ENCODE data around the gene DAD1. TPM values are rescaled to one million over a fixed set of nuclear protein-coding genes. Genes with fewer than 3 reads are reported as not detected.
"Not testable (repeated sequence)": the region's sequence is repeated elsewhere in the genome, so short reads cannot be mapped to it uniquely, and the experiment has no call there.

DAD1 gene
- total RNA-seq, result 164 TPM

DNA sequence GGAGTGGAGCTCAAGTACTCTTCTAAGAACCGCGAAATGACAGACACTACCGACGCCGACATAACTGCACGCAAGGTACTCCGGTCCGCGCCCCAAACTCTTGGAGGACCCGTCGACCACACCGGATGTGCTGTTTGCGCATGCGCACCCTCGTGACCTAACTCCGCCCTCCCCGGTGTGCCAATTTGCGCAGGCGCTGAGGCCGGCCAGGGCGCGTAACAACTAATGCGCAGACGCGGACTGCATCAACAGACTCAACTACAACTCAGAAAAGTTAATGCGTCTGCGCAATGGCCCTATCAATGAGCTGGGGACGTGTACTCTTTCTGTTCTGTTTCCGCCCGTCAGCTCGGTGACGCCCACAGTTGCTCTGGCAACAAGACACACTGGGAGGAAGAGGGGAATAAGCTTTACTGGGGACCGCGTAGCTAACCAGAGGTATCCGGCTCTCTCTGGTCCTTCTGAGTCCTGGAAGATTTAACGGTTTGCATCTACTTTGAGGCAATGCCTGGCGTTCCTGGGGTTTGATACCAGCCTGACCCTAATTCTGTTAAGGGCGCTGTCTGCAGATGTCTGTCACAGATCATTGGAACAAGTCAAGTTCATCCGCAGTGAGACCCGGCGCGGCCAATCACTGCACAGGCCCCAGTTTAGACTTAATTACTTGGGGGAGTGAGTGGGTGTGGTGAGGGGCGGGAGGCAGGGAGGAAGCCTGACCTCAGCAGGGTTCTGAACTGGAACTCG is at the start of gene DAD1:
Gene DAD1 (minus strand): TSS at position 129 of the 744 bp plus-strand sequence. CDS start 67 bp downstream, at position 62.
- DNase-seq, result peak; percentile 100

DNA sequence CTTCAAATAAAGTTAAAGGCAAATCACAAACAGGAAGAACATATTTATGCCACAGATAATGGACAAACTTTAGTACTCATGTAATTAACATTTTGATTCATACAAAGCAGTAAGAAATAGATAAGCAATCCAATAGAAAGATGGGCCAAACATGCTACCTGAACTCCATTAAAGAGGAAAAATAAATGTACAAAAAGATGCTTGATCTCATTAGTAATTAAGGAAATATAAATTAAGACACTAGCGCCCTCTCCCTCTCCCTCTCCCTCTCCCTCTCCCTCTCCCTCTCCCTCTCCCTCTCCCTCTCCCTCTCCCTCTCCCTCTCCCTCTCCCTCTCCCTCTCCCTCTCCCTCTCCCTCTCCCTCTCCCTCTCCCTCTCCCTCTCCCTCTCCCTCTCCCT is 47.0 kb upstream of the DAD1 start:
- not testable (repeated sequence) for DNase-seq

DNA sequence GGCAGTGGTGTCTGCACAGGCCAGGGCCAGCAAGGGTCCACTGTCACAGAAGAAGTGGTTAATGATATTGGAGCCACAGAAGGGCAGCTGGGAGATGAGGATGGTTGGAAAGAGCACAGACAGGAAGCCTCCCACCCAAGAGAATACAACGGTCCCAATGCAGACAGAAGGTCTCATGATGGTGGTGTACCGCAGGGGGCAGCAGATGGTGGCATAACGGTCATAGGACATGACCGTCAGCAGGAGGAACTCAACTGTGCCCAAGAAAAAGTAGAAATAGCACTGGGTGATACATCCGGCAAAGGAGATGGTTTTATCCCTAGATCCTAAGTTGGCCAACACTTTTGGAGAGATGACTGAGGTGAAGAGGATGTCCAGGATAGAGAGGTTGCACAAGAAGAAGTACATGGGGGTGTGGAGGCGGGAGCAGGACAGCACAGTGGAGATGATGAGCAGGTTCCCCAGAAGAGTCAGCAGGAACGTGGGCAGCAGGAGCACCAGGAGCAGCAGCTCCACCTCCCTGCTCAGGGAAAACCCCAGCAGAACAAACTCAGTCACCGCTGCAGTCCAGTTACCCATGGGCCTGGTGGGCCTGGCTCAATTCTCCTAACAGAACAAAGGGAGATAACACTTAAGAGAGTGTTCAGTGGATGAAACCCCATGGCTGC is 45.3 kb upstream of the DAD1 start:
- no peak for DNase-seq

DNA sequence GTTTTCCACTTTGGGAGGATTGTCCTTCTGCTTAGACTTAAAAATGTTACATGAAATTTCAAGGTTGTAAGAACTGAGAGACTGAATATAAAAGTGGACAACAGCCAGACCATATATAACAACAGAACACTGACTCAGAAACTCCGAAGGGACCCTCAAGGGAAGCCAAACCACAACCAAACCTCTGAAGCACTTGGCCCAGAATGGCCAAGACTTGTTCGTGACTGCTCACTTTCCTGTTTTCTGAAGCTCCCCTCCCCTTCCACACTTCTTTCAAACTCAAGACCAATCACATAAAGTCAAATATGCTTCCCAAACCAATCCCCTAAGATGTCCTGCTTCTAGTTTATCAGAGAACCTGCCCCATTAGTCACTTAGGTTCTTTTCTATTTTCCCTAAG is 41.5 kb upstream of the DAD1 start:
- no peak for DNase-seq

DNA sequence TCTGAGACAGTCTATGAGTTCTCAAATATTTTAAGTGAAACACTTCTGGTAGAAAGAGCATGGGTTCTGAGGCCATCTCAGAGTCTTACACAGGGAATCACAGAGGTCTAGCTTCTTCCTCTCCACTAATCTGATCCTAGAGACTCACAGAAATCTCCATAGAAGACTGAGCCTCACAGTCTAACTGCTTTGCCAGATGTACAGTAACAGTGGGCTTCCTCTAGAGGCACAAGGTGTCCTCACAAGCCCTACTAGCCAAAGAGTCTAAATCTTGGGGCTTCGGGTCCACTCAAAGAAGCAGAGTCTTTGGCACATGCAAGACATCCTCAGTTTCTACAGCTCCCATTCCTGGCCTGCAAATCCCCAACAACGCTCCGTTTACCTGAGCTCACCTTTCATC is 41.0 kb upstream of the DAD1 start:
- DNase-seq, result no peak

DNA sequence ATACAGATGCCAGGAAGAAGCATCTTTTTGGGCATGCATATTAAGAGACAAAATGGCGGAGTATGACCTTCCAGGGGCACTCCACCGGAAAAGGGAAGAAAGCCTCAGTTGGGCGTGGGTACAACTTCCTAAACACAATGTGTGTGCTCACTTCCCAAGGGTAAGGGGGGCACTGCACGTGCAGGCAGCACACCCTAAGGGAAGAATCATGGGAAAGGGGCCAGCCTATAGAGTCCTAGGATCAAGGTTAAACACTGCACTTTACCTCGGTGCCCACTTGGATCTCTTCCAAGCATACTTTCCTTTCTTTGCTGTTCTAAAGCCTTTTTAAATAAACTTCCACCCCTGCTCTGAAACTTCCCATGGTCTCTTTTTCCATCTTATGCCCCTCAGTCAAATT is 40.3 kb upstream of the DAD1 start:
- DNase-seq, result no peak

DNA sequence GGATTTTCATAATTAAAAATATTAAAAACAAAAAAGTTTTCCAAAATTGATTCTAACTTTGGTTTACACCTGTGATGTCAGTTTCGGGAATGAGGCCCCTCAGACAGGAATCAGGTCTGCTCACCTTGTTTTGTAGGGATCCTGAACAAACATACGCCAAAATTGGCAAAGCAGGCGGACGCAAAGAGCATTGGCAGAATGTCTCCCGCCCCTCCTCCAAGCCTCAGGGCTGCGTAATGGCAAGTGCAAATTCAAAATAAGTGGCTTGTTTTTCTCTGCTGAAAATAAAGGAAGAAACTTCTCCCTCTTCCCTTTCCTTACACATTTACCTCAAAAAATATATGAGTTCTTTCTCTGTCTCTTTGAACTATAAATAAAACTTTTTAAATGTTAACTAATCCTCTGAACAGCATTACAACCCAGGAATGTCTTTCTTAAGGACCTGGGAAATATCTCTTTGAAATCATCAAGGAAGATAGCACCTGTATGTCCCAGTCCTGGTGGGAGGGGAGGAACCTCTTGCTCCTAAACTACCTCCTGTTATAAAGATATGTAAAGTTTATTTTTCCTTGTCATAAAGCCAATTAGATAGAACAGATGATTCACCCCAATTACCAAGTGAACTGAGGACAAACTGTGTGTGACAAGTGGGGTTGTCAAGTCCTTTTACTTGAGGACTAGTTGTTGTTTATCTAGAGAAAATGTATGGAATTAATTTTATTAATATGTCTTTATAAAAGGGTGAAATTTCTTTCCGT is 38.7 kb upstream of the DAD1 start:
- no peak for DNase-seq

DNA sequence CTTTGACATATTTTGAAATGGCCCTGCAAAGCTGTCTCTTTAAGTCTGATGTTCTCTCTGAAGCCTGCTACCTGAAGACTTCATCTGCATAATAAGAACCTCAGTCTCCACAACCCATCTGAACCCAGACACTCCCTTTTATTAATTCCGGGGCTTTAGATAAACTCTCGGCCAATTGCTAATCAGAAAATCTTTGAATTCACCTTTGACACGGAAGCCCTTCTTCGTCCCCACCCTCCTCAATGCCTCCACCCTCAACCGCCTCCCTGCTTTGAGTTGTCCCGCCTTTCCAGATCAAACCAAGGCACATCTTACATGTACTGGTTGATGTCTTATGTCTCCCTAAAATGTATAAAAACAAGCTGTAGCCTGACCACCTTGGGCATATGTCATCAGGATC is 37.6 kb upstream of the DAD1 start:
- no peak for DNase-seq

DNA sequence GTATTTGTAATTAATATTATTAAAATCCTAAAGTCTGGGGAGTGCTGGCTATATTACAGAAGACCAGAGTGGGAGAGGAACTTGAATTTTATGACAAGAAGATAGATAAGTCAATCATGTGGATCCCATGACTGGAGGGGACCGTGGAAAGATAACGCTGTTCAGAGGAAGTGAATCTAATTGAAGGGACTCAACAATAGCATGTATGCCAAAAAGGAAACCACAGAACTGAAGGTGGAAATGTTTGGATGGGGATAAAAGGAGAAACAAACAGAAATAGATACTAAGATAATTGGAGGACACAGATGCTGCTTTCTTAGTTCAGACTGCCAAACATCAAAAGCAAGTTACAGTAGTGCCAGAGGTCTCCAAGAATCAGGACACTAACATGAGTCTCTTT is 34.0 kb upstream of the DAD1 start:
- DNase-seq, result no peak

DNA sequence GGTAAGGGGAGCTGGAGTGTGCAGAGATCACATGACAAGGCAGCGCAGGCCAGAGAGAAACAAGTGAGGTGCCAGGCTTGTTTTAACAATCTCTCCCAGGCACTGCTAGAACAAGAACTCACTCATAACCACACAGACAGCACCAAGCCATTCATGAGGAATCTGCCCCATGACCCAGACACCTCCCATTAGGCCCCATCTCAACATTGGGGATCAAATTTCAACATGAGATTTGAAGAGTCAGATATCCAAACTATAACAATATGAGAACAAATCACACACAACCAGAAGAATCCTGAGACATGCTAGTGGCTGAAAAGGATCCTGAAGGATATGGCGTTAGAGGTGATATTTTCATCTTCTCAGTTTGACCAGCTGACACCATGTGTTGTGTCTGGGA is 33.2 kb upstream of the DAD1 start:
- no peak for DNase-seq

DNA sequence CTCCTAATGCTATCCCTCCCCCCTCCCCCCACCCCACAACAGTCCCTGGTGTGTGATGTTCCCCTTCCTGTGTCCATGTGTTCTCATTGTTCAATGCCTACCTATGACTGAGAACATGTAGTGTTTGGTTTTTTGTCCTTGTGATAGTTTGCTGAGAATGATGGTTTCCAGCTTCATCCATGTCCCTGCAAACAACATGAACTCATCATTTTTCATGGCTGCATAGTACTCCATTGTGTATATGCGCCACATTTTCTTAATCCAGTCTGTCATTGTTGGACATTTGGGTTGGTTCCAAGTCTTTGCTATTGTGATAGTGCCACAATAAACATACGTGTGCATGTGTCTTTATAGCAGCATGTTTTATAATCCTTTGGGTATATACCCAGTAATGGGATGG is 26.7 kb upstream of the DAD1 start:
- not testable (repeated sequence) for DNase-seq

DNA sequence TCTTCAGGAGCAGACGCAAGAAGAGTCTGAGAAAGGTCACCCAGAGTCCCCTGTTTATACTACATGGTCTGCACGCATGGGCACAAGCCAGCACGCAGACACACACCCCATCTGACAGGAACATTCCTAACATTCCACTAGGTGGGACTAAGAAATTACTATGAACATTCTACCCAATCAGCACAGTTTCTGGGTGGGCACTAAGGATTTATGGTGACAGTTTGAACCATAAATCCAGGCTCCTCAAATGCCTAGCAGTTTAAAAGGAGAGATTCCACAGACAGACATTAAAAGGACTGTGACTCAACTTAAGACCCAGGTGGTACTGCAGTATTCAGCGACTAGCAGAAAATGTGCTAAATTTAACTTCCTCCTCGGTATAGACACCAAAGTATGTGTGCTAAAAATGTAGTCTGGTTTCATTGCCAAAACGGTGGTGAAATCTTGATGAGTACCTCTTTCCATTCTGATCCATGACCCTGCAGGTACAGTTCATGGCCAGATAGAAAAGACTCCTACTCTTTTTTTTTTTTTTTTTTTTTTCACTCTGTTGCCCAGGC is 25.3 kb upstream of the DAD1 start:
- peak; percentile 40 for DNase-seq

DNA sequence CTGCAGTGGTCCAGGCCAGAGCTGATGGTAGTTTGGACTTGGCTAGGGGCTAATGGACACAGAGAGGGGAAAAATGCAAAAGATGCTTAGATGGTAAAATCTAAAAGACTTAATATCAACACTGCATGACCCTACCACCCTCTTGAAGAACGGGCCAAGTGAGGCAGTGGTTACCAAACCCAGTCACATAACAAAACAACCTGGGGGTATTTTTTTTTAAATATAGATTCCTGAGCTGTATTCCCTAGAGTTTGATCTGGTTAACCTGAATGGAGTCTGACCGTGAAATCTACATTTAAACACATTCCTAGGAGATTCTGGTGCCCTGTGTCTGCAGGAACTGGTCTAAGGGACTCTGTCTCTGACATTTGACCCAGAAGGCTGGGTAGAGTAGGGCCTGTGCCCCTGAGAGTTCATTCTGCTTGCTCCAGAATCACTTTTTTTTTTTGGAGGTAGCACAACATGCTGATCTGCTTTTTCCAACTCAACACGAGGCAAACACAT is 24.8 kb upstream of the DAD1 start:
- DNase-seq, result no peak

DNA sequence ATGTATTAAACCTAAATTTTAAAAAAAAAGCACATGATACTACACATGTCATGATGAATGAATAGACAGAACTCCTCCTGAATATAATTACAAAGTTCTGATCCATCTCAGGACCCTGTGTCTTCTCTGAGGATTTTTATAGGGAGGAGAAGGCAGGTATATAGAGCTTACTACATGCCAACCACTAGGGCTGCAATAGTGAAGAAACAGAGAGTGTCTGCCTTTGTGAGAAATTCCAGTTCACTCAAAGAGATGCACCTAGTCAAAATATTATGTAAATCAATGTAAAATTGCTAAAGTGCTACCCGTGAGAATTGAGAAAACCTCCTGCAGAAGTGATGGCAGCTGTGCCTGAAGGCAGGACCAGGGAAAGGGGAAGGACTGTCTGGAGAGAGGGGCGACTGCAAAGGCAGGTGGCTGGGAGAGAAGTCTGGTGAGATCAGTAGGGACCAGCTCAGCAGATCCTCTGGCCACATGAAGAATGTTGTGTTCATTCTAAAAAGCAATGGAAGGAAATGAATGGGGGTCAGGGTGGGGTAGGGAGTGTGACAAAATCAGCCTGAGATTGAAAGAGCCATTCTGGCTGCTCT is 24.2 kb upstream of the DAD1 start:
- DNase-seq, result no peak

DNA sequence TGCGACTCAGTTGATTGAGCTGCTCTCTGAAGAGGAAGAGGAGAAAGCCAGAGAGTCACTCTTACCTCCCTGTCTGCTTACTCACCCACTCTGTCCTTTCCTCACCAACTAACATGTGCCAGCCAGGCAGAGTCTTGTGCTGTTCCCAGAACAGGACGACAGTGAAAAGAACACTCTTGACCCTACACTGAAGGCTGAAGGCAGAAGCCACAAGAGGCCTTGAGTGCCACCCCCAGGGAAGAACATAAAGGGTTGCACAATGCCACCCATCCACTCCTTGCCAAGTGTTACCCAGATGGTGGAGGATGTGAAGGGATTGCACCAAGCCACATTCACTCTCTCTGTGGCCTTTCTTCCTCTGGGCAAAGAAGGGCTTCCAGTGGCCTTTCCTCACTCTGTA is 21.9 kb upstream of the DAD1 start:
- DNase-seq, result no peak

DNA sequence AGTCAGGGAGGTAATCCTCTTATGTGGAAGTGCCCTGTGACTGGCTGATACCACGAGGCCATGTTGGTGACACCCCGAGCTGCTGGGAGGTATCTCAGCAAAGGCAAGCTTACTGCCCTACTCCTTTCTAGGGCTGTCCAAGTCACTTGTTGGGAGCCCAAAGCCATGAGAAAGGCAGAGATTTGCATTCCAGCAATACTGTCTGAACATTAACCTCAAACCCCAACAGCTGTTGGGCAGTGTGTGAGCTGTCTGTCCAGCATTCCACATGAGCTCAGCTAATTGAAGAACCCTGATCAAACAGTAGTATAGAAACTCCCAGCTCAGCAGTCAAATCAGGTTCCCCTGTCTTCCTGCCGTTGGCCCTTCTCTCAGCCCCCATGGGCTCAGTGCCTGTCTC is 18.3 kb upstream of the DAD1 start:
- DNase-seq, result no peak

DNA sequence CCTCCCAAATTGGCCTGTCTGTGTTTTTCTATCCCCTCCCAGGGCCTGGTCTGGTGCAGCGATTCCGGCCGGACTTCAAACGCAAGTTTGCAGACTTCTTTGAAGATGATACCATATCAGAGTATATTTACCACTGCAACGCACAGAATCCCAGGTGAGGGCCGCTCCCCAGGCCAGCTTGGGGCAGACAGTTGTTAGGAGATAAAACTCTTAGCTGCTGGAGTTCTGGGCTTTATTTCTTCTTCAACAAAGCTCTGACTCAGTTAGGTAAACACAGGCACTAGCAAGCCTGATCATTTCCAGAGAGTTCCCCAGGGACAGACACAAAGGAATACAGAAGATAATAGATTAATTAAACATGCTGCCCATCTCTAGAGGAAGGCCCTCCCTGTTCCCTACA is 17.4 kb upstream of the DAD1 start:
- no peak for DNase-seq

DNA sequence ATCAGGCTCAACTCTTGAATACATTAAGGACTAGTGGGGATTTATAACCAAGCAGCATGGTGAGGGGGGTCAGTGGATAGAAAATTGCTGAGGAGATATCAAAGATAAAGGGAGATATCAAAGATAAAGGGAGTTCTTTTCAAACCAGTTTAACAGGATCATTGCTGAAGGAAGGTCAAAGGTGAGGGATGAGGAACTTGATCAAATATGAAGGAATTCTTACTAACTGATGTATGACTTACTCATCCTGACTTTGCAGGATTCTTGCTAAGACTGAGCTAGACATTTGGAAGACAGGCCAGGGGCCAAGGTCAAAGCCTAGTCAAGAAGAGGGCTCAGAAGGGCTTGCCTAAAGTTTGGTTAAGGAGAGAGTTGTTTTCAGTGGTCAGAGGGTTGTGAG is 13.8 kb upstream of the DAD1 start:
- no peak for DNase-seq

DNA sequence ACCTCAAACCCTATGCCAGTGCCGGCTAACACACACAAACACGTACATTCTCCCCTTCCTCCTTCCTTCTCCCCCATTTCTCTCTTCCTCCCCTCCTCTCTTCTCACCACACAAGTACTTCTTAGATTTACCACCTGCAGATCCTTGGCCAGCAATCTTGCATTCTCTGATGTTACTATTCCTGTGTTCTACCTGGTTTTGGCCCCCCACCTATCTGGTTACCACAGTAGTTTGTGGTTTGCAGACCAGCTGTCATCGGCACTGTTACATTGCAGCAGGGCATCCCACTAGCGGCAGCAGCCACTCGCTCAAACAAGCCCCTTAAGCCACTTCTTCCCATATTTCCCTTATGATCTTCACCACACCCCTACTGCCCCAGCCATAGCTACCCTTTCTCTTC is 13.0 kb upstream of the DAD1 start:
- DNase-seq, result no peak

DNA sequence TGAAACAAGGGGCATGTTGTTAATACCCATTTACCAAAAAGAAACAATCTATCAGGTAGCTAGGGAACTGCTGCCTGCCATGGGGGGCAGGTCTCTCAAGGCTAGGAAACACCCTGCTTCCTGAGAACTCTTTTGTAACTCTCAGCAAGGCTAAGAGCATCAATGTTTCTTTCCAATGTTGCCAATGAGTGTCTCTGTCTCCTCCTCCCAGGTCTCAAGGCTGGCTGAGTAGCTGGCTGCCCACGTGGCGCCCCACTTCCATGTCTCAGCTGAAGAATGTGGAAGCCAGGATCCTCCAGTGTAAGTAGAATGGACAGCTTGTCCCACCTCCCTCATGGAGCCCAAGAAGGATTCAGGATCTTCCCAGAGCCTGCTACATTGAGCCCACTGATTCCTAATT is 12.4 kb upstream of the DAD1 start:
- DNase-seq, result no peak

DNA sequence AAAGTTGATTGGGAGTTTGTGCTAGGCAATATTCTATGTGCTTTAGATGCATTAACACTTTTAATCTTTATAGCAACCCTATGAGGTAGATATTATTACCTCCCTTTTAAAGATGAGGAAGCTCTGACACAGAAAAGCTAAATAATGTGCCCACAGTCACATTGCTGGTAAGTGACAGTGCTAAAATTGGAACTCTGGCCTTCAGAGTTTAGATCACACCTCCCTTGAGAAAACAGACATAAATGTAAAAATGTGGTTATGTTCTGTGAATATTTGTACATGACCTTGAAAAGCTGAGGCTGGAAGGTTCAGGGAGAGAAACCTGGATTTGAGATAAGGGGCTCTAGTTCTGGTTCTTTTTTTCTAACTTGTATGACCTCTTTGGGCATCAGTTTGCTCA is 11.0 kb upstream of the DAD1 start:
- DNase-seq, result no peak

DNA sequence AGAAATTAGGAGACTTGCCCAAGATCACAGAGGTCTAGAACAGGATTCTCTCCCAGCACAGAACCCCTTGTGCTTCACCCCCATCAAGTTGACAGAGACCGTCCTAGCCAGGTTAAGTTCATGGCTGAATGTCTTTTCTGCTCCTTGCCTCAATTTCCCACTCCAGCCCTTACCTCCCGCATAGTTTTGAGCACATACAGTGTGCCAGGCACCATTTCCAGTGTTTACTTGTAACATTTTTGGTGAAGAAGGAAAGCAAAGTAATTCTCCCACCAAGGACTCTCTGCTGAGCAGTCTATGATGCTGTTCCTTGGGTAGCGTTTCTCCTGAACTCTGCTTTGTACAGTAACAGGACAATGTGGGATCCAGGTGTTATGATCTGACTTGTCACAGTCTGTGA is 10.3 kb upstream of the DAD1 start:
- DNase-seq, result no peak

DNA sequence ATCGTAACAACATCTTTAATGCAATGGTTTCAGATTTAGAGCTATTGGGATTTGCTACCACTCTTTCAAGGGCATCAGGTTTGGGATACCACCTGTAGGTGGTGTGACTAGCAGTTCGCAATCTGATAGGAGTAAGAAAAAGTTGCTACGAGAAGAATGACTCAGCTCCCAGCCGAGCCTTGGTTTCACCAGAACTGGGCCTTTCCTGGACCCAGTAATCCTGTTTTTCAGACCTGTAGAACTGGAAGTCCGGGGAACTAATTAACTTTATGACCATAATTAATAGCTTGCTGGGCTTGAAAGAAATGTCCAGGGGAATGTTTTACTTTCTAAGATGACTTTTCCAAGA is 9.8 kb upstream of the DAD1 start:
- DNase-seq, result no peak
